Measurements from ENCODE around the gene SH3GLB2.
"Not testable (repeated sequence)": the region's sequence is repeated elsewhere in the genome, so short reads cannot be mapped to it uniquely, and the experiment has no call there.

SH3GLB2 gene

DNA sequence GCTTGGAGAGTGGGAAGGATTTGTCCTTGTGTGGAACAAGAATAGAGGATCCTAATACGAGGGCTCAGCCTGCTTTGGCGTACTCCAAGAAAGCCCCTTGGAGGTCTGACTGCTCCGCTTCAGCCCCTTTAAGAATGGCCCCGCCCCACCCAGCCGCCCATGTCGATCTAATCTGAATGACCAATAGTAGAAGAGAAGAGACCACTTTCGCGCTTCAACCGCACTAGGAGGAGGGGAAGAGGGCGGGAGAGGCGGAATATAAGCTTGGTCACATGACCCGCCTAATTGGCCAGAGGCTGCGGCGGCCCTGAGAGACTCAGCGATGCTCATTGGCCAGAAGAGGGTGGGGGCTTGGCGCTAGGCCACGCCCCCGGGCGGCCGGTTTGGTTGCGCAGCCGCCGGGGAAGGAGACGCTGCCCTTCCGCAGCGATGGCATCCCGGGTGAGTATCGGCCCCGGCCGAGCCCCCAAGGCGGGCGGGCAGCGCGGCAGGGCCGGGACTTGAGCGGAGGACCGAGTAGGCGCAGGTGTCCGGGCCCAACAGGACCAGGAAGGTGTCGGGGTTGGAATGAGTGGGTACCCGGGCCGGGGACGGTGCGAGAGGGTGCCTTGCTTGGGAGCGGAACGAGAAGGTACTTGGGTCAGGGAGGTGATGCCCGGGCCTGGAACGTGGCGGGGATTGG, 8.3 kb upstream of the SH3GLB2 start, which contains the start of gene MIGA2:
Gene MIGA2 (plus strand): TSS at position 386 of the 682 bp plus-strand sequence. CDS start 3,969 bp downstream, outside the sequence.
- Mint-ChIP-seq H3K4me1 (ENCODE audit: low read depth) (peaks cover 25% of the 10 kb centered on the region), H3K36me3 (ENCODE audit: low read depth) (no peaks in the 10 kb centered on the region), H3K27me3 (ENCODE audit: low read depth) (no peaks in the 10 kb centered on the region), H3K4me3 (peak within 1 kb of the TSS; percentile 96), H3K27ac (peak within 1 kb of the TSS; percentile 81), H3K9me3 (no peaks in the 10 kb centered on the region)

DNA sequence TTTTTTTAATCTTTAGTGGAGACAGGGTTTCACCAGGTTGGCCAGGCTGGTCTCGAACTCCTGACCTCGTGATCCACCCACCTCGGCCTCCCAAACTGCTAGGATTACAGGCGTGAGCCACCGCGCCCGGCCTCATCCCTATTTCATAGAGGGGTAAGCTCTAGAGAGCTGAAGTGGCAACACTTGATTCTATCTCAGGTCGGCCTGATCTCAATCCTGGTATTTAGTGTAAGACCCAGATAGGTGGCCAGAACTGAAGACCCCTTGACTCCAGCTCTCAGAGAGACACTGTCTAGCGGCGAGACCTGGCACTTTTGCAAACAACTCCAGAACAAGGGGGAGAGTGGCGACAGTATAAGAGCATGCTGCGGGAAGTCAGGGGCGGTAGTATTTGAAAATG, 7.7 kb upstream of the SH3GLB2 start:
- not testable (repeated sequence) for H3K36me3 Mint-ChIP-seq (ENCODE audit: low read depth); H3K27me3 Mint-ChIP-seq (ENCODE audit: low read depth); H3K9me3 Mint-ChIP-seq
- H3K4me3 Mint-ChIP-seq = peak overlapping the region; percentile 96
- H3K4me1 Mint-ChIP-seq (ENCODE audit: low read depth) = peaks cover 25% of the 10 kb centered on the region
- peak overlapping the region; percentile 81 for H3K27ac Mint-ChIP-seq

DNA sequence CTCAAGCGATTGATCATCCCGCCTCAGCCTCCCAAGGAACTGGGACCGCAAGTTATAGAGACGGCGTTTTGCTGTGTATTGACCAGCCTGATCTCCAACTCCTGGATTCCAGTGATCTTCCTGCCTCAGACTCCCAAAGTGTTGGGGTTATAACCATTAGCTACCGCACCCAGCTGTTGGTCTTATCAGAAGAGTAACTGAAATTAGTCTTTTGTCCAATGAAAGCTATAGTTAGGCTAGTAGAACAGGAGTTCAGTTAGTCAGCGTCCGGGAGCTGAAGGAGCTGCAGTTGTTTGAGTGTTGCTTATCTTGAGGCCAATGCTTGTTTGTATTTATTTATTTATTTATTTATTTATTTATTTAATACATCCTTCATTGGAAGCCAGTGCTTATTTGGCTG, 5.1 kb upstream of the SH3GLB2 start:
- no peaks in the 10 kb centered on the region for H3K27me3 Mint-ChIP-seq (ENCODE audit: low read depth)
- no peaks in the 10 kb centered on the region for H3K36me3 Mint-ChIP-seq (ENCODE audit: low read depth)
- H3K4me1 Mint-ChIP-seq (ENCODE audit: low read depth) = peaks cover 18% of the 10 kb centered on the region
- no peak overlapping the region for H3K4me3 Mint-ChIP-seq
- H3K9me3 Mint-ChIP-seq = no peaks in the 10 kb centered on the region
- no peak overlapping the region for H3K27ac Mint-ChIP-seq

DNA sequence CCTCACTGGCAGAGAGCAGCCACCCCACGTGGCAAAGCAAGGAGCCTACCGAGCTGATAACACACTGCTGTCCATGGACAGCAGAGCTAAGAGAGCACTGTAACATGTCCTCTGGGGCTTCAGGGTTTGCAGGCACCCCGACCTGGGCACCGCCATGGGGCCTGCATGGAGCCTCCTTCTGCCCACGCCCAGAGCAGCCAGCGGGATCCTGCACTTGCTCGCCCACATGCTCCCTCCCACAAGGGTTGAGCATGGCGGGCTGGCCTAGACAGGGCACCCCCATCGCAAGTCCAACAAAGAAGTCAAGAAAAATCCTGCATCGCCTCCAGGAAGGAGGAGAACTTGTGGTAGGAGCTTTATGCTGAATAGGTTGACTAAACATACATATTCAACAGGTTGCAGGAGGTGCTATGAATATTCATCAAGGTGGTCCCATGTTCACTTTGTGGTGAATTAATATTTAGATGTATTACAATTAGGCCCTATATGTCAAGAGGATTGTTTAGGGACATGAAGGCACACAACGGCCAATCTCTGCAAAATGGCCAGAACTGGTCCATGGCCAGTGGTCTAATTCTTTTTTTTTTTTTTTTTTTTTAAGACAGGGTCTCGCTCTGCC, 4.5 kb upstream of the SH3GLB2 start:
- no peak overlapping the region for H3K27ac Mint-ChIP-seq
- H3K4me1 Mint-ChIP-seq (ENCODE audit: low read depth) = peaks cover 13% of the 10 kb centered on the region
- no peaks in the 10 kb centered on the region for H3K27me3 Mint-ChIP-seq (ENCODE audit: low read depth)
- no peaks in the 10 kb centered on the region for H3K9me3 Mint-ChIP-seq
- no peaks in the 10 kb centered on the region for H3K36me3 Mint-ChIP-seq (ENCODE audit: low read depth)
- H3K4me3 Mint-ChIP-seq = no peak overlapping the region

DNA sequence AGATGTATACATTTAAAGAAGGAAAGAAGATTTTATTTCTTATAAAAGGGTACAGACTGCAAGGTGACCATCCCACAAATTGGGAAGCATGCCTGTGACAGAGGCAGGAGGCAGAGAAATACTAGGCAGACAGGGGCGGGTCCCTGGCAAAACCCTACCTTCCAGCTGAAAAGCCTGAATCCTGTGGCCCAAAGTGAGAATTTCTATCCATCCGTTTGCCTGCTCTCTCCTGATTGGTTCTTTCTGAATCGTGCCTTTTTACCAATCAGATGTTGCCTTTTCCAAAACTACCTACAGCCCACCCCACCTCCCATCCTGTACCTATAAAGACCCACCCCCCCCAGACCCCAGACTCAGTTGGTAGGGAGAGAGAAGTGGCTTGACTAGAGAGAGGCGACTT, 3.4 kb upstream of the SH3GLB2 start:
- Mint-ChIP-seq H3K9me3 (no peaks in the 10 kb centered on the region), H3K27me3 (ENCODE audit: low read depth) (no peaks in the 10 kb centered on the region), H3K4me1 (ENCODE audit: low read depth) (peaks cover 11% of the 10 kb centered on the region), H3K4me3 (no peak overlapping the region), H3K36me3 (ENCODE audit: low read depth) (no peaks in the 10 kb centered on the region), H3K27ac (no peak overlapping the region)

DNA sequence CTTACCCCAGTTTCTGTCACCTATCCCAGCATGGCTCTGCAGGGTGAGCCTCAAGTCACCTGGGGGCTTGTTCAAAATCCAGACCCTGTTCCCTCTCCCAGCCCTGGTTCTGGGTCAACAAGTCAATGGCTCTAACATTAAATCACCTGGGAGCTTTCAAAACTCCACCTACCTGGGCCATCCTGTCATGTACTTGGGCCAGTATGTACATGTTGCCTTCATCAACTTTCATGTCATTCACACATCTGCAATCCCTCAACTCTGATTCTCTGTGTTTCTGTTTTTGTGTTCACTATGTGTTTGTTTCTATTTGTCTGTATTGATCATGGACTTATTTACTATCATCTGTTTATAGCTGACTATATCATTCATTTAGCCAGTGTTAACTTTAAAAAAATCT, 2.1 kb upstream of the SH3GLB2 start:
- Mint-ChIP-seq H3K9me3 (no peaks in the 10 kb centered on the region), H3K27ac (no peak overlapping the region), H3K4me3 (peak overlapping the region; percentile 10)

DNA sequence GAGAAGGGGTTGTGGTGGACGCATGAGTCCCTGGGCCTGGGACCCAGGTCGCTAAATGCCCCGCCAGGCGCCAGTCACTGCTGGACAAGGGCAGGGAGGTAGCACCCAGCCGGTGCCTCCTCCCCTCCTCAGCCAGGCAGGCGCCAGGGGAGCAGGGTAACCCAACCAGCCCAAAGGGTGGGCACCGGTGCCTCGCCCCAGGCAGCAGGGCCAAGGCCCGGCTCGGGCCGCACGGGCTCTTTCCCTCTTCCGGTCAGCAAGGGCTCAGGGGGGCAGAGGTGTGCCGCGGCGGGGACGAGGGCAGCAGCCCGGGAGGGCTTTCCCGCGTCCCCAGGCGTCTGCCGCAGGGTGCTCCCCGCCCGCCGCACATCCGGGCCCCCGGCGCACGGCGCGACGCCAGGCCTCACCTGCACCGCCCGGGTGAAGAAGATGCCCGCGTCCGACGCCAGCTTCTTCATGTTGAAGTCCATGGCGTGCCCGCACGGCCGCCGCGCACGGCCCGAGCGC, 393 bp downstream of the SH3GLB2 start:
- no peaks in the 10 kb centered on the region for H3K36me3 Mint-ChIP-seq (ENCODE audit: low read depth)
- no peaks in the 10 kb centered on the region for H3K27me3 Mint-ChIP-seq (ENCODE audit: low read depth)
- peaks cover 20% of the 10 kb centered on the region for H3K4me1 Mint-ChIP-seq (ENCODE audit: low read depth)
- no peaks in the 10 kb centered on the region for H3K9me3 Mint-ChIP-seq
- peak overlapping the region; percentile 84 for H3K4me3 Mint-ChIP-seq
- H3K27ac Mint-ChIP-seq = peak overlapping the region; percentile 75

More for the DNA sequence above, 2.1 kb upstream of the SH3GLB2 start:
- Mint-ChIP-seq H3K4me1 (ENCODE audit: low read depth) (peaks cover 13% of the 10 kb centered on the region), H3K36me3 (ENCODE audit: low read depth) (no peaks in the 10 kb centered on the region), H3K27me3 (ENCODE audit: low read depth) (no peaks in the 10 kb centered on the region)

DNA sequence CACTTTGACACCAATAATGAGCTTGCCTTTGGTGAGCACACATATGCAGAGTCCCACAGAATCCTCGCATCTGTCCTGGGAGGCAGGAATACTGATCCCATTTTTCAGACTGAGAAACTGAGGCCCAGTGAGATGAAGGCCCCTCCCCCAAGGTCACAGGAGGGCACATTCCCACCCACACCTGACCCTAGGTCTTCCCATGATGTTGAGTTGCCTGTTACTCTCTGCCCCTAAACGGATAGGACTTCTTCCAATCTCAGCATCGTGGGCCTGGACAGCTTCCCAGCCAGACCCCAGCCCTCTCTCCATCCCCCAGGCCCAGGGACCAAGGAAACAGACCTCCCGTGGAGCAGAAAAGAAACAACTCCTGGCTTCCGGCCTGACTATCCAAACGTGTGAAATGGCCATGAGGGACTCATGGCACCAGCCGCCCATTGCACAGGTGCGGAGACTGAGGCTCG, 877 bp downstream of the SH3GLB2 start:
- Mint-ChIP-seq H3K36me3 (ENCODE audit: low read depth) (no peaks in the 10 kb centered on the region), H3K4me3 (peak overlapping the region; percentile 84), H3K9me3 (no peaks in the 10 kb centered on the region), H3K27me3 (ENCODE audit: low read depth) (no peaks in the 10 kb centered on the region), H3K4me1 (ENCODE audit: low read depth) (peaks cover 23% of the 10 kb centered on the region), H3K27ac (peak overlapping the region; percentile 75)

DNA sequence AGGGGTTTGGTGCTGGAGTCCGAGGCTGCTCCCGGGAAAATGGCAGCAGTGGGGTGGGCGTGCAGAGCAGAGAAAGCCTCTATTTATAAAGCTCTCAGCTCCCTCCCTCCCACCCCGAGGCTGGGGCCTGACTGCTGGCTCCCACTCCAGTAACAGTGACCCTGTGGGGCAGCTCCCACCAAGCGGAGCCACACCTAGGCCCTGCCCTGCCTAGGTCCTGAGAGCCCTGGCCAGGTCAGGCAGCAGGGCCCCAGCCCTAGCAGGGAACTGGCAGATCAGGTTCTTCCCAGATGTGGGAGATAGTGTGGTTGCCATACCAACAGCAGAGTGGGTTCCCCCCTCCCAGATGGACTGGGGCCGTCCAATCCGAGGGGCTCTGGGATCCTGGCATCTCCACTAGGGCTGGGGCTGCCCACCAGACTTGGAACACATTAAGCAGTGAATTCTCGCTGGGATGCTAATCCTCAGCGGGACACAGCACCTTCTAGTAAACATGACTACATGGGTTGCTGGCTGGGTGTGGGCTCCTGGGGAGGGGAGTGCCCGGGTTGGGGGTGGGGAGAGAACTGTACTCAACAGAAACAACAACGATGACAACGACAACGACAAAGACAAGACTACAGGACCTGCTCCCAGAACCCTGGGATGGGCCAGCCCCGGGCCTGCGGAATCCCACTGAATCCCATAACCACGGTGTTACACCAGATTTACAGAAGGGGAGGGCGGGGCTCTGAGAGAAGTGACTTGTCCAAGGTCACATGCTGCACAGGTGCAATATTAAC, 1.5 kb downstream of the SH3GLB2 start:
- Mint-ChIP-seq H3K4me1 (ENCODE audit: low read depth) (peaks cover 27% of the 10 kb centered on the region), H3K36me3 (ENCODE audit: low read depth) (peaks cover 2% of the 10 kb centered on the region), H3K27me3 (ENCODE audit: low read depth) (no peaks in the 10 kb centered on the region), H3K4me3 (peak overlapping the region; percentile 84), H3K27ac (peak overlapping the region; percentile 26), H3K9me3 (no peaks in the 10 kb centered on the region)

DNA sequence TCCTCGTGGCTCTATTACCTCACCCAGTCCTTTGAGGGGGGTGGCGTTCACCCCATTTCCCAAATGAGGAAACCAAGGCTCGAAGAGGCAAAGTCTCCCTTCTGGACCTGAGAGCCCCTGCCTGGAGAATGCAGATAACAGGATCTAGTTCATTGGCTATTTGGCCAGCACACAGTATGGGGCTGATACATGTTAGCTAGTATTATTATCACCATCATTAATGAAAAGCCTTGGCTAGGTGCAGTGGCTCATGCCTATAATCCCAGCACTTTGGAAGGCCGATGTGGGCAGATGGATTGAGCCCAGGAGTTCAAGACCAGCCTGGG, 4.3 kb downstream of the SH3GLB2 start:
- H3K36me3 Mint-ChIP-seq (ENCODE audit: low read depth) = peaks cover 3% of the 10 kb centered on the region
- H3K27ac Mint-ChIP-seq = no peak overlapping the region
- H3K27me3 Mint-ChIP-seq (ENCODE audit: low read depth) = no peaks in the 10 kb centered on the region
- no peak overlapping the region for H3K4me3 Mint-ChIP-seq
- H3K4me1 Mint-ChIP-seq (ENCODE audit: low read depth) = peaks cover 32% of the 10 kb centered on the region
- no peaks in the 10 kb centered on the region for H3K9me3 Mint-ChIP-seq

DNA sequence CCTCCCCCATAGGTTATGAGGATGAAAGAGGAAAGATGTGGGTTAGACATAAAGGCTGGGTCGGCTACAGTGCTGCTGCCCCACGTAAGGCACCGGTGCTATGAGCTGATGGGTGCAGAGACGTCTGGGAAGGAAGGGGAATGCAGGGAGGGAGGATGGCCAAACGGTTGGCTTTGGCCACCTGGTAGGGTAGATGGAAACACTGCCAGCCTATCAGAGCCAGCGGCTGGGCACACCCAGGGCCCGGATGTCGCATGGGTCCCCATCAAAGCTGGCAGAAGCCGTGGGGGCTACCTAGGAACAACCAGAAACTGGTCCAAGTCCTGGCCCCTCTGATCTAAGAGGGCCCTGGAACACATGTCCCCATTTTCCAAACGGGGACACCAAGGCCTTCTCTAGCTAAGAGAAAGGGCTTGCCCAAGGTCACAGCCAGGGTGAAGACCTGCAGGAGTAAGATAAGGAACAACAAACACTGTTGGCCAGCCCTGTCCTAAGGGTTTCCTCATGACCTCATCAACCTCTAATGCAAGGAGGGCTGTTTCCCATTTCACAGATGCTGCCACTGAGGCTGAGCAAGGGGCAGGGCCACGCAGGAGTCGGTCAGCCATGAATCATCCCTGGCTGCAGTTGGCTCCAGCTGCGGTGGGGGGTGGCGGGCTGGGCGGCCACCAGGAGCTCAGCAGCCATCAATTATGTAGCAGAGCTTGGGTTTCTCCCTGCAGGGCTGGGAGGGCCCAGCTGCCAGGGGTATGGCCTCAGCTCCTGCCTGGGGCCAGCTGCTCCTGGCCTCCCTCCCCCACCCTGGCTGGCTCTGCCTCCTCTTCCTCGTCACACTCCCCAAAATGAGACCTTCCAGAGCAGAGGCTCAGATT, 4.9 kb downstream of the SH3GLB2 start:
- no peak overlapping the region for H3K4me3 Mint-ChIP-seq
- peaks cover 32% of the 10 kb centered on the region for H3K4me1 Mint-ChIP-seq (ENCODE audit: low read depth)
- H3K9me3 Mint-ChIP-seq = no peaks in the 10 kb centered on the region
- H3K27ac Mint-ChIP-seq = no peak overlapping the region
- H3K27me3 Mint-ChIP-seq (ENCODE audit: low read depth) = no peaks in the 10 kb centered on the region
- H3K36me3 Mint-ChIP-seq (ENCODE audit: low read depth) = peaks cover 4% of the 10 kb centered on the region

DNA sequence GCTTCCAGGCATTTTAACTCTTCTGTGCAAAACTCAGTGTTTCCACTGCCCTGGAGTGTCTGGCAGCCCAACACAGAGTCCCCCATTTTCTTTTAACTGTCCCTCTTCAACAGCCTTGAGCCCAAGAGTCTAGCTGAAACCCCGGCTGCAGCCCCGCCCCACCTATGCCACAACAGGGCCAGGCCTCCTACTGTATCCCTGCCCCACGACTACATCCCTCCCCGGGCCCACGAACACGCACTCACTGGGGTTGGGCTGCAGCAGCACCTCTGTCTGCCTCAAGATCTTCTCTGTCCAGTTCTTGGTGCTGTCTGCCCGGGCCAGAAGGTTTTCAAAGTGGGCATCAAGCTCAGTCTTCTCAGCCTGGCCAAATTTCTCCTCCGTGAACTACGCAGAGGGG, 6.1 kb downstream of the SH3GLB2 start:
- H3K27ac Mint-ChIP-seq = no peak overlapping the region
- peaks cover 27% of the 10 kb centered on the region for H3K4me1 Mint-ChIP-seq (ENCODE audit: low read depth)
- H3K27me3 Mint-ChIP-seq (ENCODE audit: low read depth) = no peaks in the 10 kb centered on the region
- no peak overlapping the region for H3K4me3 Mint-ChIP-seq
- peaks cover 4% of the 10 kb centered on the region for H3K36me3 Mint-ChIP-seq (ENCODE audit: low read depth)
- H3K9me3 Mint-ChIP-seq = no peaks in the 10 kb centered on the region

DNA sequence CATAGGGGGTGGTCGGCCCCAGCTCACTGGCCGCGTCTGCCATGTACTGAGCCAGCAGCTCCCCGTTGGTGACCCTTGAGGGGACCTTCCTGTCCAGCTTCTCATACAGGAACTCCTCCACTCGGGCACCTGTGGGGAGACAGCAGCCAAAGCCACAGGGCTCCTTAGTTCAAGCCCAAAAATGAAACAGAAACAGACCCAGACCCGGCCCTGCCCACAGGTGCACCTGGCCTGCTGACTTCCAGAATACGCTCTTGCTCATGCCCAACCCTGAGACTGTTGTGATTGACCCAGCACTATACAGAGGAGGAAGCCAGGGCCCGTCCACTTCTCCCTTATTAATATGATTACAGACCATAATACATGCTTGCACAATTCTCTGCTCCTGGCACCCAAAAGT, 7.0 kb downstream of the SH3GLB2 start:
- H3K4me1 Mint-ChIP-seq (ENCODE audit: low read depth) = peaks cover 23% of the 10 kb centered on the region
- H3K27me3 Mint-ChIP-seq (ENCODE audit: low read depth) = no peaks in the 10 kb centered on the region
- no peak overlapping the region for H3K4me3 Mint-ChIP-seq
- H3K27ac Mint-ChIP-seq = peak overlapping the region; percentile 52
- peaks cover 4% of the 10 kb centered on the region for H3K36me3 Mint-ChIP-seq (ENCODE audit: low read depth)
- H3K9me3 Mint-ChIP-seq = no peaks in the 10 kb centered on the region

DNA sequence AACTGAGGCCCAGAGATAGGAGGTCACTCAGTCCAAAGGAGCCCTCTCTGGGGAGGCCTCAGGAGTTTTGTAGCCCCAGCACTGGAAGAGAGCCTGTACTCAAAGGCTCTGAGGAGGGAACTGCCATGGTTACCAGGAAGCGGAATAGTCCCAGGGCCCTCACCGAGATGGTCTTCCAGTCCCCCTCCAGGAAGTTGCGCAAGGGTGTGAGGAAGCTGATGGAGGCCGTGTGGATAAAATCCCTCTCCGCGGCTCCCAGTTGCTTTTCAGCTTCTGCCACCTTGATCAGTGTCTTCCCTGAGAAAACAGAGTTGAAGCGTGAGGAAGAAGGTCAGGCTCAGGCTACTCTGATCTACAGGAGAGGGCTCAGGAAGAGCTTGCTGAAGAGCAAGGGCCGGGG, 13.5 kb downstream of the SH3GLB2 start:
- H3K36me3 Mint-ChIP-seq (ENCODE audit: low read depth) = peaks cover 4% of the 10 kb centered on the region
- H3K27ac Mint-ChIP-seq = no peak overlapping the region
- H3K9me3 Mint-ChIP-seq = no peaks in the 10 kb centered on the region
- H3K4me3 Mint-ChIP-seq = no peak overlapping the region
- no peaks in the 10 kb centered on the region for H3K4me1 Mint-ChIP-seq (ENCODE audit: low read depth)
- no peaks in the 10 kb centered on the region for H3K27me3 Mint-ChIP-seq (ENCODE audit: low read depth)

Measured in T-helper 1 cell treated with Interleukin-12 subunit alpha and Interleukin-12 subunit beta and Interleukin-4 antibody, amounts not matched to agents 30 μg/mL and 1 μg/mL, for 36 hours (primary cell).